NCI-H1105 treated with DMSO at 0.1 percent for 48 hours (cell line): Measurements from ENCODE around the gene NUDT14.

ENCODE experiments used
- DNase-seq: peaks from one replicate; lab custom pipeline; 2025; lab: John Stamatoyannopoulos, UW

Gene NUDT14

DNA sequence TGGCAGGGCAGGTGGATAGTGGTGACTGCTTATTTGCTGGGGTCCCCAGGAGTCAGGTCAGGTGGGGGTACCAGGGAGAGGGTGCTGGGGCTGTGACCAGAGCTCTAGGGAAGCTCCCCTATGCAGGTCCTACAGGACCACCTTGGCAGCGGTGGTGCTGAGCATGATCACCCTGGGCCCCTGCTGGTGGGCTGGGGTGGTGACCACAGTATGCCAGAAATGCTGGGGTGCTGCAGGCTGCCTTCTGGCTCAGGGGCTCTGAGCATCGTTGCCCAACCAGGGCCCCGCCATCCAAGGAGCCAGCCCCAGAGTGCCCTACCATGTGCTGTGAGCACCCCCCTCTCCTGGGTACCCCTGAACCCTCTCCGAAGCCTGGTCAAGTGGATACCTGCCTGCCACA lies 17.5 kb upstream of the NUDT14 start:
- DNase-seq = no peak

DNA sequence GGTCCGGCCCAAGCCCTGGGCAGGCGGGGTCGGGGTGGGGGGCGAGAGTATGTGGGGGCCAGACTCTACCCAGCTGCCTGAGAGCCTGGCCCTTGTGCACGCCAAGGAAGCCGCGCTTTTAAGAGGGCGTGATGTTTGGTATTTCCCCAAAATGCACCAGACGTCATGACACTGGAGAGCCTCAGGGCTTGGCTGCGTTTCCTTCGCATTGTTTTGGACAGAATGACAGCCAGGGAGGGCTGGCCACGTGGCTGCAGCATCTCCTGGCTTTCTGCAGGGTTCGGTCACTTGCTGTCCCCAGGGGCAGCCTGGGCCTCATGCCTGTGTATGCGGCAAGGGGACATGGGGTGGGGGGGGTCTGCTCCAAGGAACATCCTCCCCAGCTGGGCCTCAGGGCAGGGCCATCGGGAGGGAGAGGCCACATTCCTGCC lies 16.1 kb upstream of the NUDT14 start:
- DNase-seq = no peak

GRCh38 chr14:105196265-105196960 lies 15.3 kb upstream of the NUDT14 start:
- no peak for DNase-seq

- DNase-seq = no peak
Observed at GRCh38 chr14:105195522-105196264, 14.6 kb upstream of the NUDT14 start.

- DNase-seq = no peak
Observed at GRCh38 chr14:105195051-105195450, 13.9 kb upstream of the NUDT14 start.

DNA sequence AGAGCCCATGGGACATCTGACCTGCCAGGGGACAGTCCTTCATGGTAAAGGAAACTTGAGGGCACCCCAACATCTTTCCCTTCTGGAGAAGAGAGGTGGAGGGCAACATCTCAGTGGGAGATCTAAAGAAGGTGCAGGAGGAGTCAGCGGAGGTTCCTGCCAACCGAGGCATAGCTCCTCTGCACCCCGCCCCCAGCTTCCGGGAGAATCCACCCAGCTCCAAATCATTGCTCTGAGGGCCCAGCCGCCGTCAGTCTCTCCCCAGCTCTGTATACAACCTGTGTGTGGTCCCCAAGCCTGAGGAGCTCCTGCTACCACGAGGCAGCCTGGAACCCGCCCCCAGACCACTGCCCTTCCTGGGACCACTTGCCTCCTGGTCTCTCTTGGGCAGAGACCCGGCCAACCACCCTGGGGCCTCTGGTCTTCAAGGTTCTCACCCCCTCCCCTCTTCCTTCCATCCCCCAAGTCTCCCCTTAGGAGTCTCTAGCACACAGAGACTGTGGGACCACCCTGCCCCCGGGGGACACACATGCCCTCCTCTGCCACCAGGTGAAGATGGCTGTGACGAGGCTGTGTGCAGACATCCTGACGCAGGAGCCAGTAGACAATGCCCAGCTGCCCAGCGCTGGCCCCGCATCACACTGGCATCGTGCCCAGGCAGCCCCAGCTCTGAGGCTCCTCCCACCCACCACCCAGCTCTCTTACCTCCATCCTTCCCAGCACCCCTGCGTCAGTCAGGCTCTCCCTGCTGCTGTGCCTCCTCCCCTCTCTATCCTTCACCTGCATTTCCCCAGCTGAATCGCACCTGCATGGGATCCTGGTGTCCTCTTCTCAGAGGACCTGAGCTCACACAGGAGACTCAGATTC lies 13.0 kb upstream of the NUDT14 start:
- peak; percentile 91 for DNase-seq

DNA sequence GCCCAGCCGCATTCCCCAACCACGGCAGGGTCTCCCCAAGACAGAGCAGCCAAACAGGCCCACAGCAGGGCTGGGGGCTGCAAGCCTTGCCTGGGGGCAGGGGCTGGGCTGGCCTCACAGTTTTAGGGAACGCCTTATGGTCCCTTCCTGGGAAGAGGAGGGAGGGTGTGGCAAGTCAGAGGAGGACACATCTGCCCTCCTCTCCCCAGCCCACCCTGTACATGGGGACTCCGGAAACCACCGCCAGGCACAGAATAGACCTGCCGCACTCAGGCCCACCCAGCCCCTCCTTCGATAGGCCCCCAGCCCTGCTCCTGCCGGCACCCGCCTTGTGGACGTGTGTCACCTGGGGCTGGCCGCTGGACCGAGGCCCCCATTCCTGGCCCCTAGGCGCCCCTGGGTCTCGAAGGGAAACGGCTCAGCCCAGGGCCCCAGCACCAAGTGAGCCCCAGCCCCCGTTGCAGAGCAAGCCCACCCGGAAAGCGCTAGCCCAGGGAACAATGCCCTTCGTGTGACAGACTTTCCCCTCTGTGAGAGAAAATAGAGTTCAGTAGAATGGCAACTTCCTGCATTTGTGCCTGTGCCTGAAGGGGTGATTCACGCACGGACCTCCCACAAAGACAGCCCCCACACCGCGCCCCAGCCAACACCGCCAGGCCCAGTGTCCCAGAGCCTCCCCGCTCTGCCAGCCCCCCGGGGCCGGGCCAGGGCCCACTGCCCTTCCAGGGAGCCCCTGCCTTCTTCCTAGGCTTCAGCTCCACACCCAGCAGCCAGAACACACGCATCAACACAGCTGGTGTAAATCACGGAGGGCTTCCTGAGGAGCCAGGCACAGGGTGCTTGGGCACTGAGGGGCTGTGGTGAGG lies 12.0 kb upstream of the NUDT14 start:
- no peak for DNase-seq

DNA sequence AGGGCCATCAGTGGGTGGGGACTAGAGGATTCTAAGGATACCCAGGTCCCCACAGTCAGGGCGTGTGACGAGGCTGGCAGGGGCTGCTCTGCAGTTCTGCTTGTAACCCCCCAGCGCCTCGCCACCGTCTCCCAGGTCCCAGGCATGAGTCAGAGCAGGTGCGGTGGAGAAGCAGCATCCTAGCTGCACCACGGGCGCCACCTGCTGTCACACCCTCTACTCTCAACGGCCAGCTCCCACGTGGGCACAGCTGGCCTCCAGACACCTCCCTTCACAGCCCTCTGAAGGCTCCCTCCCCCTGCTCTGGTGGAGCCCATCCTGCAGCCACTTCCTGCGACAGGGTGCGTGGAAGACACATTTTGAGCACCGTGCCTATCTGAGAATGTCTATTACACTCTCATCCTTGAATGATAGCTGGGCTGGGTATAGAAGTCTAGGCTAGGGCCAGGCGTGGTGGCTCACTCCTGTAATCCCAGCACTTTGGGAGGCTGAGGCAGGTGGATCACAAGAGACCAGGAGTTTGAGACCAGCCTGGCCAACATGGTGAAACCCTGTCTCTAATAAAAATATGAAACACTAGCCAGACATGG lies 6.9 kb upstream of the NUDT14 start:
- no peak for DNase-seq

DNA sequence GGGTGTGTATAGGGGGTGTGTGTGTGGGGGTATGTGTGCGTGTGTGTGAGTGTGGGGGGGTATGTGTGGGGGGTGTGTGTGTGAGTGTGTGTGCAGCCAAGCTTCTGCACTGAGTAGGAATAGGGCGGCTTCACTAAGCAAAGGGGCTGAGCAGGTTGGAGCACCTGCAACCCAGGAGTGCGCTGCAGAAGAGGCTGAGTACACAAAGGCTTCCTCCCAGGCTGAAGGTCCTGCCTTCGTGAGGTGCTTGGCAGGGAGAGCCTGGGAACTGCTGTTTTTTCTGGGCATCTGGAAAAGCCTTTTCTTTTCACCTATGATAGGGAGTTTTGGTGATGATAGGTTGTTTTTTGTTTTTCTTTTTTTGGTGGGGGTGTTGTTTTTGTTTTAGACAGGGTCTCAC lies 6.0 kb upstream of the NUDT14 start:
- no peak for DNase-seq

- DNase-seq = no peak
Observed at GRCh38 chr14:105185973-105186372, 4.9 kb upstream of the NUDT14 start.

GRCh38 chr14:105185001-105185400 lies 3.9 kb upstream of the NUDT14 start:
- no peak for DNase-seq

DNA sequence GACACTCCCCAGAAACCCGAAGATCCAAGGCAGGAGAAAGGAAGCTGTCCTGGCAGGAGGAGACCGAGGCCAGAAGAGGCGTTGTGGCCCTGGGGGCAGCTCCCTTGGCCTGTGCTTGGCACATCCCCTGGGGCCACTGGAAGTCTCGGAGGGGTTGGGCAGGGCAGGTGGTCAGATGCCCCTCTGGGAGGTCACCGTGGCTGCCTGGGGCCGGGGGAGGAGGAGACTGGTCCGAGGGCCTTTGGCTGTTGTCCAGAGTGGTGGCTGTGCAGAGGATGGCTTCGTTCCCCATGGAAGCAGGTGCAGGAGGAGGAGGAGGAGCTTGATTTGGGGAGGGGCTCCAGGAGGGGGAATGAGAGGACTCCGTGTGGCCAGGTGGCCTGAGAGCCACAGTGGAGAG lies 3.3 kb upstream of the NUDT14 start:
- DNase-seq = peak; percentile 37

DNA sequence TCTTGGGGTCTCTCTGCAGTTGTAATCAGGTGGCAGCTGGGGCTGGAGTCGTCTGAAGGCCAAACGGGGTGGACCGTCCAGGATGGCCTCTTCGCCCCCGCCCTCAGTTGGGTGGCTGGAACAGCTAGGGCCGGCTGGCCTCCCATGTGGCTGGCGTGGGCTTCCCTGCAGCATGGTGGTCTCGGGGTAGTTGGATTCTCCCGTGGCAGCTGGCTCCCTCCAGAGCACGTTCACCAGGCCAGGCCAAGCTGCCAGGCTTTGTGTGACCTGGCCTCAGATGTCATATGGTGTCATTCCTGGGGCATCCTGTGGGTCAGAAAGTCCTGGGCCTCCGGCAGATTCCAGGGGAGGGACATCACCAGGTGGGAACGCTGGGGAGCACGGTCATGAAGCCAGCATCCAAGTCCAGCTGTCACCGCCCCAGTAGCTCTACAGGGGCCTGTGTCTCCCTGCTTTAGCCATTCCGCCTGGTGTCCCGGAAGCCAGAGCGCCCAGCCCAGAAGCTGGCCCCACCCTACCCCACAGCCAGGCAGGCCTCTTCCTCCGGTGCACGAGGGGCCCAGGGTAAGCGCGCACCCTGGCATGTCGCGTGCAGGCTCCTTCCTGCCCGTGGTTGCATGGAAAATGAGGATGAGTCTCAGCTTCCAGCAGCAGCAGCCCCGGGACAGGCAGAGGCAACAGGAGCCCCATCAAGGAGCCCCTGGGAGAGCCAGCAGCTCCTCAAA lies 1.3 kb upstream of the NUDT14 start:
- no peak for DNase-seq

DNA sequence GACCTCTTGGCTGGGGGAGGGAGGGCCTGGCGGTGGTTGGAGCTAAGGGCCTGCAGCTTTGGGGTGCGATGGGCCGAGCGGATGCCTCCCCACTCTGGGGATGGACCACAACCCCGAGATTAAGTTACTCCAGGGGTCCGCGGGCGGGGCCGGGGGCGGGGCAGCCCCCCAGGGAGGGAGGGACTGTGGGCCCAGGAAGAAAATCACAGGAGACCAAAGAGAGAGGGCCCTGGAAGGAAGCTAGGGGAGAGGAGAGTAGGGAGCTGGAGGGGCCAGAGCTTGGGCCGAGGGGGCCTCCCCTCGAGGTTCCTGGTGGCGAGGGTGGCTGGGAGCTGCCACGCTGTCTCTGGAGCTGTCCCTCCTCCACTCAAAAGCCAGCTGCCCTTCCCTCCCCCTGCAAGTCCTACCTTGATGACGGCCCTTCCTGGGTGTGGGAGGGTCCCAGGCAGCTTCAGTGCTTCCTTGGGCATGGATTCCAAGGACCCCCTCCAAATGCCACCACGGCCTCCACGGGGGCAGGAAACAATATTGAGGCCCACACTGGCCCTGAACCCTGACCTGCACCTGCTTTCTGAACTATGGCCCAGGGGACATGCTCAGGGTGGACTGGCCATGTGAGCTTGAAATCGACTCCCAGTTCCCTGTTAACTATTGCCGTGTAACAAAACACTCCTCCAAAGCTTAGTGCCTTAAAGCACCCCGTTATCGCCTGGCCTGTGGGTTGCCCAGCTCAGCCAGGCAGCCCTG lies 610 bp upstream of the NUDT14 start:
- DNase-seq = no peak

- no peak for DNase-seq
Observed at GRCh38 chr14:105179191-105179590, 1.9 kb downstream of the NUDT14 start.

GRCh38 chr14:105178868-105179140 lies 2.3 kb downstream of the NUDT14 start:
- no peak for DNase-seq

- no peak for DNase-seq
Observed at GRCh38 chr14:105178069-105178867, 2.8 kb downstream of the NUDT14 start.

DNA sequence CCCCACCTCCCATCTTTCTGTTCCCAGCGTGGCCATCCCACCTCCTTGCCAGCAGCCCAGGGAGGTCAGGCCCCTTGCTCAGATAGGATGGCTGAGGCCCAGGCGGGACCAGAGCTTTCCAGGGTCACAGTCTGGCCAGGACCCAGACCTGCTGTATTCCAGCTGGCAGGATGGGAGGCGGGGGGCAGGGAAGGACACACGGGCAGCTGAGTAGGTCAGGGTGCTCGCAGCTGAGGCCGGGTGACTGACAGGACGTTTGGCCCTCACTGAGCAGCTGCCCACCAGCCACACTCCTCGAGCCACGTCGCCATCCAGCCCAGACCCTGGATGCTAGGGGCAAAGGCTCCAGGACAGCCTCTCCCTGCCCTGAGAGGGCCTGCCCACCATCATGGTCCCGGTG lies 4.0 kb downstream of the NUDT14 start:
- DNase-seq = no peak

DNA sequence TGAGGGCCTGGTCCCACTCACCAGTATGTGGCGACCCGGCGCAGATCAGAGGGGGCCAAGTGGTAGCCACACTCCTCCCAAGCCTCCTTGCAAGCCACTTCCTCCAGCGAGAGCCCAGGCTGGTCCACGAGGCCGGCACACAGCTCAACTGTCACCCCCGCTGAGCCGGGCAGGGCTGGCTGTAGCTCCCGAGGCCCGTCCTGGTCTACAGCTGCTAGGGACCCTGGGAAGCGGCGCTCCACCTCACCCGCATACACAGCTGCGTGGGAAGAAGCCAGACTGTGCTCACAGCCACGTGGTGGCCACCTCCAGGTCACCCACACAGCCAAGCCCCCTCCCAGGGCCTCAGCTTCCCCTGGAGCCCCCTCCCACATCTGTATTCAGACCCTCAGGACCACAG lies 4.6 kb downstream of the NUDT14 start:
- DNase-seq = no peak
